ENCODE measurements around the gene ZXDC. TPM values are rescaled to one million over a fixed set of nuclear protein-coding genes. Genes with fewer than 3 reads are reported as not detected.

Gene ZXDC
- polyA plus RNA-seq, 1 donor (not counting 4 experiments of a cell fraction or from before 2014, with no cell fraction given): 10.7 TPM

GRCh38 chr3:126469479-126469878, 6.2 kb downstream of the ZXDC start:
- peaks cover 33 to 35% of the 10 kb centered on the region in 2 experiments for H3K36me3 ChIP-seq (ENCODE audit: control insufficient read depth in 2 of 2, extremely low read depth in 1 of 2, insufficient read depth in 2 of 2, low read length in 2 of 2)
- TF ChIP-seq CTCF (optimal IDR thresholded peaks at IDR 0.05 in 1 of 3, IDR thresholded peaks at IDR 0.05 in 1 of 3, conservative IDR thresholded peaks at IDR 0.05 in 1 of 3; ENCODE audit: extremely low read depth in 1 of 3, insufficient read depth in 2 of 3, low read length in 3 of 3): no peak
- no peak for TF ChIP-seq EZH2 (IDR thresholded peaks at IDR 0.05; ENCODE audit: low read length)
- H4K20me1 ChIP-seq (ENCODE audit: control insufficient read depth, extremely low read depth, insufficient read depth, low read length): peaks cover 19% of the 10 kb centered on the region
- no peak overlapping the region for H3K4me3 ChIP-seq (ENCODE audit: control insufficient read depth in 2 of 3, extremely low read depth in 1 of 3, insufficient read depth in 2 of 3, low read depth in 1 of 3, low read length in 3 of 3)
- FAIRE-seq (no peak), DNase-seq (ENCODE audit: low read depth, low spot score) (no peak)
- H3K9me3 ChIP-seq (ENCODE audit: control insufficient read depth, low read depth, low read length): no peaks in the 10 kb centered on the region
- H3K9me1 ChIP-seq (ENCODE audit: control insufficient read depth, extremely low read depth, insufficient read depth, low read length): peaks cover 11% of the 10 kb centered on the region
- no peak overlapping the region for H3K4me2 ChIP-seq (ENCODE audit: control insufficient read depth, extremely low read depth, insufficient read depth, low read depth, low read length)
- H2AFZ ChIP-seq (ENCODE audit: control insufficient read depth, low read length): no peak overlapping the region
- peaks cover 26% of the 10 kb centered on the region for H3K4me1 ChIP-seq (ENCODE audit: control insufficient read depth, extremely low read depth, insufficient read depth, low read length)
- dilution Hi-C loops (cut with MboI; ENCODE audit: extremely low pct_ligation_motif_present, low sequenced_read_pairs): no loop called here
- H3K79me2 ChIP-seq (ENCODE audit: control insufficient read depth, insufficient read depth, low read length): peaks cover 53% of the 10 kb centered on the region
- no peak overlapping the region for H3K27ac ChIP-seq (ENCODE audit: control insufficient read depth, insufficient read depth, low read length)
- H3K9ac ChIP-seq (ENCODE audit: control insufficient read depth, extremely low read depth, insufficient read depth, low read length): no peak overlapping the region
- no peaks in the 10 kb centered on the region for H3K27me3 ChIP-seq (ENCODE audit: control insufficient read depth, extremely low read depth, insufficient read depth, low read length)

GRCh38 chr3:126468028-126468891, 7.4 kb downstream of the ZXDC start:
- peaks cover 39 to 41% of the 10 kb centered on the region in 2 experiments for H3K36me3 ChIP-seq (ENCODE audit: control insufficient read depth in 2 of 2, extremely low read depth in 1 of 2, insufficient read depth in 2 of 2, low read length in 2 of 2)
- no peak overlapping the region for H2AFZ ChIP-seq (ENCODE audit: control insufficient read depth, low read length)
- H3K9ac ChIP-seq (ENCODE audit: control insufficient read depth, extremely low read depth, insufficient read depth, low read length): no peak overlapping the region
- no peak for FAIRE-seq
- no peaks in the 10 kb centered on the region for H3K9me3 ChIP-seq (ENCODE audit: control insufficient read depth, low read depth, low read length)
- H3K79me2 ChIP-seq (ENCODE audit: control insufficient read depth, insufficient read depth, low read length): peaks cover 42% of the 10 kb centered on the region
- H3K4me3 ChIP-seq (ENCODE audit: control insufficient read depth in 2 of 3, extremely low read depth in 1 of 3, insufficient read depth in 2 of 3, low read depth in 1 of 3, low read length in 3 of 3): no peak overlapping the region
- peaks cover 12% of the 10 kb centered on the region for H4K20me1 ChIP-seq (ENCODE audit: control insufficient read depth, extremely low read depth, insufficient read depth, low read length)
- H3K4me2 ChIP-seq (ENCODE audit: control insufficient read depth, extremely low read depth, insufficient read depth, low read depth, low read length): no peak overlapping the region
- TF ChIP-seq EZH2 (IDR thresholded peaks at IDR 0.05; ENCODE audit: low read length) (no peak), CTCF (optimal IDR thresholded peaks at IDR 0.05 in 1 of 3, IDR thresholded peaks at IDR 0.05 in 1 of 3, conservative IDR thresholded peaks at IDR 0.05 in 1 of 3; ENCODE audit: extremely low read depth in 1 of 3, insufficient read depth in 2 of 3, low read length in 3 of 3) (no peak)
- peaks cover 9% of the 10 kb centered on the region for H3K9me1 ChIP-seq (ENCODE audit: control insufficient read depth, extremely low read depth, insufficient read depth, low read length)
- dilution Hi-C loops (cut with MboI; ENCODE audit: extremely low pct_ligation_motif_present, low sequenced_read_pairs): no loop called here
- H3K27ac ChIP-seq (ENCODE audit: control insufficient read depth, insufficient read depth, low read length): no peak overlapping the region
- no peak for DNase-seq (ENCODE audit: low read depth, low spot score)
- no peaks in the 10 kb centered on the region for H3K27me3 ChIP-seq (ENCODE audit: control insufficient read depth, extremely low read depth, insufficient read depth, low read length)
- peaks cover 15% of the 10 kb centered on the region for H3K4me1 ChIP-seq (ENCODE audit: control insufficient read depth, extremely low read depth, insufficient read depth, low read length)

All from keratinocyte (primary cell).